Mammary epithelial cell (primary cell): ENCODE measurements around the gene TLR5.

Experiments used
- CTCF ChIP-seq, 2 donors: IDR thresholded peaks in 1 of 2; conservative IDR thresholded peaks in 1 of 2; 2 replicates each; pipeline ENCODE4 v1.5.1; 2011 to 2012; ENCODE audit warnings: inconsistent platforms in 2 of 2, low read length in 2 of 2, mild to moderate bottlenecking in 2 of 2, control low read depth in 1 of 2, low read depth in 1 of 2; ENCODE audit not compliant: insufficient read depth in 1 of 2; ENCODE audit errors: extremely low read depth in 1 of 2
- EZH2 ChIP-seq: IDR thresholded peaks from 2 replicates; pipeline ENCODE4 v1.6.1; 2012; ENCODE audit warnings: low read length, inconsistent platforms, borderline replicate concordance

DNA sequence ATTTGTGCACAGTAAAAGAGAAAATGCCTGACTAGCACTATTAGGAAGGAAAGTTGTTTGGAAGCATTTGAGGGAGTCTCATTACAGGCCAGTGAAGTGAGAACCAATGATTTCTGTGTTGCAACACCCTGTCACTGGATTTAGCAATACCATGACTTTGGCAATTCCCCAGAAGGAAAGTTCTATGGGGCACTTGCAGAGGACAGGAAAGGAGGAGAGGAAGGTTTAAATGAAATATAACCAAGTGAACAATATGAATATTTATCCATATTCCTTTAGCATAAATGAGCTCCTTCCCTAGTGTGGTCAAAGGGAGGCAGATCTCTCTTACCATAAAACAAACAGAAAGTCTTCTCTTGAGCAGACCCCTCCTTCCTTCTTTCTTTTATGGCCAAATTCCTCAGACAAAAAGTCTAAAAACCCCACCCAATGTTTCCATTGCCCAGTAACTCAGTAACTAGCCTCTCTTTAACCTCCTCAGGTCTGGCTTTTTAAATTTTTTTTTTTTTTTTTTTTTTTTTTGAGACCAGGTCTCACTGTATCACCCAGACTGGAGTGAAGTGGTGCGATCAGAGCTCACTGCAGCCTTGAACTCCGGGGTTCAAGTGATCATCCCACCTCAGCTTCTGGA is 5.5 kb downstream of the TLR5 start:
- TF ChIP-seq CTCF (conservative IDR thresholded peaks at IDR 0.05 in 1 of 2, IDR thresholded peaks at IDR 0.05 in 1 of 2; ENCODE audit: extremely low read depth in 1 of 2, insufficient read depth in 1 of 2, low read depth in 1 of 2, low read length in 2 of 2) (no peak), EZH2 (no peak)
